Measurements from ENCODE around the gene TEKT1.

The TEKT1 gene

GRCh38 chr17:6796017-6796886, 35.3 kb downstream of the TEKT1 start:
- DNase-seq: no peak
- TF ChIP-seq EZH2 (optimal IDR thresholded peaks at IDR 0.05; ENCODE audit: low read depth, low read length): no peak
- no peak for TF ChIP-seq CTCF (IDR thresholded peaks at IDR 0.05; ENCODE audit: low read length)
- no peak for TF ChIP-seq EZH2phosphoT487 (IDR thresholded peaks at IDR 0.05; ENCODE audit: low read length)
- Histone ChIP-seq H2AFZ (ENCODE audit: low read length) (no peak overlapping the region), H4K20me1 (ENCODE audit: insufficient read depth, low read length) (no peaks in the 10 kb centered on the region), H3K4me1 (ENCODE audit: low read length) (no peaks in the 10 kb centered on the region), H3F3A (ENCODE audit: insufficient read depth, low read length) (no peaks in the 10 kb centered on the region), H3K36me3 (replicated peaks; ENCODE audit: insufficient read depth, low read length) (no peaks in the 10 kb centered on the region), H3K9ac (ENCODE audit: low read length) (no peak overlapping the region), H3K79me2 (ENCODE audit: low read length) (no peaks in the 10 kb centered on the region), H3K4me3 (ENCODE audit: low read length) (no peak overlapping the region), H3K9me3 (replicated peaks; ENCODE audit: insufficient read depth, low read length) (no peaks in the 10 kb centered on the region), H3K27me3 (replicated peaks; ENCODE audit: insufficient read depth, low read length) (no peaks in the 10 kb centered on the region), H3K9me2 (replicated peaks; ENCODE audit: insufficient read depth, low read length) (no peaks in the 10 kb centered on the region), H3K4me2 (ENCODE audit: low read depth, low read length) (no peak overlapping the region), H3K27ac (ENCODE audit: low read length) (no peak overlapping the region)

- no peaks in the 10 kb centered on the region for H3F3A ChIP-seq (ENCODE audit: insufficient read depth, low read length)
- no peak overlapping the region for H3K9ac ChIP-seq (ENCODE audit: low read length)
- TF ChIP-seq CTCF (IDR thresholded peaks at IDR 0.05; ENCODE audit: low read length) (no peak), EZH2 (optimal IDR thresholded peaks at IDR 0.05; ENCODE audit: low read depth, low read length) (no peak), EZH2phosphoT487 (IDR thresholded peaks at IDR 0.05; ENCODE audit: low read length) (no peak)
- H3K4me2 ChIP-seq (ENCODE audit: low read depth, low read length): no peak overlapping the region
- H4K20me1 ChIP-seq (ENCODE audit: insufficient read depth, low read length): no peaks in the 10 kb centered on the region
- no peaks in the 10 kb centered on the region for H3K9me3 ChIP-seq (replicated peaks; ENCODE audit: insufficient read depth, low read length)
- H3K4me3 ChIP-seq (ENCODE audit: low read length): no peak overlapping the region
- no peak for DNase-seq
- H3K4me1 ChIP-seq (ENCODE audit: low read length): no peaks in the 10 kb centered on the region
- H3K36me3 ChIP-seq (replicated peaks; ENCODE audit: insufficient read depth, low read length): no peaks in the 10 kb centered on the region
- no peak overlapping the region for H2AFZ ChIP-seq (ENCODE audit: low read length)
- no peak overlapping the region for H3K27ac ChIP-seq (ENCODE audit: low read length)
- H3K9me2 ChIP-seq (replicated peaks; ENCODE audit: insufficient read depth, low read length): no peaks in the 10 kb centered on the region
- no peaks in the 10 kb centered on the region for H3K27me3 ChIP-seq (replicated peaks; ENCODE audit: insufficient read depth, low read length)
- no peaks in the 10 kb centered on the region for H3K79me2 ChIP-seq (ENCODE audit: low read length)
Measured at GRCh38 chr17:6793748-6794493, 37.6 kb downstream of the TEKT1 start.

- H3K27me3 ChIP-seq (replicated peaks; ENCODE audit: insufficient read depth, low read length): no peaks in the 10 kb centered on the region
- H4K20me1 ChIP-seq (ENCODE audit: insufficient read depth, low read length): no peaks in the 10 kb centered on the region
- H3K36me3 ChIP-seq (replicated peaks; ENCODE audit: insufficient read depth, low read length): no peaks in the 10 kb centered on the region
- no peaks in the 10 kb centered on the region for H3K9me3 ChIP-seq (replicated peaks; ENCODE audit: insufficient read depth, low read length)
- no peak overlapping the region for H3K27ac ChIP-seq (ENCODE audit: low read length)
- H3K9ac ChIP-seq (ENCODE audit: low read length): no peak overlapping the region
- TF ChIP-seq CTCF (IDR thresholded peaks at IDR 0.05; ENCODE audit: low read length) (no peak), EZH2 (optimal IDR thresholded peaks at IDR 0.05; ENCODE audit: low read depth, low read length) (no peak)
- no peaks in the 10 kb centered on the region for H3K4me1 ChIP-seq (ENCODE audit: low read length)
- H3K4me2 ChIP-seq (ENCODE audit: low read depth, low read length): no peak overlapping the region
- no peak for DNase-seq
- no peaks in the 10 kb centered on the region for H3K79me2 ChIP-seq (ENCODE audit: low read length)
- no peak overlapping the region for H2AFZ ChIP-seq (ENCODE audit: low read length)
- no peaks in the 10 kb centered on the region for H3K9me2 ChIP-seq (replicated peaks; ENCODE audit: insufficient read depth, low read length)
- no peaks in the 10 kb centered on the region for H3F3A ChIP-seq (ENCODE audit: insufficient read depth, low read length)
- no peak overlapping the region for H3K4me3 ChIP-seq (ENCODE audit: low read length)
Measured at GRCh38 chr17:6789146-6789545, 42.4 kb downstream of the TEKT1 start.
